H1 (cell line): ENCODE results near the gene LCAT. TPM values are rescaled to one million over a fixed set of nuclear protein-coding genes. Genes with fewer than 3 reads are reported as not detected.

Experiments used
- CTCF ChIA-PET: fragments of 300-600 bp; sonication (Branson Sonifier 250); formaldehyde crosslinking; loops from one replicate; lab custom pipeline; 2021; ENCODE audit not compliant: partially characterized antibody; lab: Charles Lee
- POLR2A ChIA-PET: fragments of 300-600 bp; sonication (Branson Sonifier 250); formaldehyde crosslinking; loops from one replicate; lab custom pipeline; 2021; ENCODE audit warnings: inconsistent platforms; ENCODE audit not compliant: partially characterized antibody; lab: Charles Lee
- DNase-seq, 2 experiments: peaks; one replicate each; pipeline versions ENCODE4 v3.0.0 to v3.0.0-alpha.2; 2010 to 2022; ENCODE audit warnings: low spot score in 2 of 2, low read depth in 1 of 2, mixed read lengths in 1 of 2
- FAIRE-seq: peaks from 2 replicates; lab custom pipeline; 2011; peaks lifted over from hg19 to GRCh38; lab: Jason Lieb, UNC
- H2AFZ ChIP-seq: 2 replicates; pipeline ENCODE4 v1.8.1; 2012; ENCODE audit warnings: low read length, inconsistent platforms
- H2AK5ac ChIP-seq: 2 replicates; pipeline ENCODE4 v1.6.1; 2013; ENCODE audit warnings: low read depth, low read length
- H2BK120ac ChIP-seq: replicated peaks from 2 replicates; pipeline ENCODE3; 2013; ENCODE audit warnings: low read depth, low read length, inconsistent platforms
- H2BK12ac ChIP-seq: 2 replicates; pipeline ENCODE4 v1.6.1; 2013; ENCODE audit warnings: low read depth, low read length
- H2BK15ac ChIP-seq: 2 replicates; pipeline ENCODE4 v1.6.1; 2013; ENCODE audit warnings: low read length
- H2BK20ac ChIP-seq: 2 replicates; pipeline ENCODE4 v1.6.1; 2013; ENCODE audit warnings: low read length
- H2BK5ac ChIP-seq: 2 replicates; pipeline ENCODE4 v1.6.1; 2013; ENCODE audit warnings: low read depth, low read length
- H3K14ac ChIP-seq: 2 replicates; pipeline ENCODE4 v1.6.1; 2013; ENCODE audit warnings: inconsistent platforms; ENCODE audit not compliant: insufficient read length
- H3K18ac ChIP-seq: 2 replicates; pipeline ENCODE4 v1.6.1; 2013; ENCODE audit warnings: low read length; ENCODE audit errors: extremely low read depth
- H3K23ac ChIP-seq: 2 replicates; pipeline ENCODE4 v1.6.1; 2013; ENCODE audit warnings: inconsistent platforms; ENCODE audit not compliant: insufficient read length
- H3K23me2 ChIP-seq: 2 replicates; pipeline ENCODE4 v1.6.1; 2013; ENCODE audit warnings: low read depth, low read length
- H3K27ac ChIP-seq: 2 replicates; pipeline ENCODE4 v1.6.1; 2011; ENCODE audit warnings: low read depth, low read length, inconsistent platforms
- H3K27me3 ChIP-seq, 4 experiments: replicated peaks in 1 of 4; 1 replicate in 1 of 4; 2 replicates in 3 of 4; pipeline versions ENCODE4 v1.6.1 to v1.8.1; 2011 to 2013; ENCODE audit warnings: low read length in 3 of 4, mild to moderate bottlenecking in 3 of 4, inconsistent platforms in 2 of 4, mixed read lengths in 2 of 4, moderate library complexity in 1 of 4; ENCODE audit not compliant: control insufficient read depth in 3 of 4, insufficient read depth in 3 of 4; ENCODE audit errors: extremely low read depth in 1 of 4
- H3K36me3 ChIP-seq, 4 experiments: 2 replicates each; pipeline versions ENCODE4 v1.6.1 to v1.8.1; 2011 to 2013; ENCODE audit warnings: mild to moderate bottlenecking in 4 of 4, low read length in 3 of 4, moderate library complexity in 2 of 4, control low read depth in 1 of 4, inconsistent platforms in 1 of 4; ENCODE audit not compliant: insufficient read depth in 4 of 4, control insufficient read depth in 2 of 4
- H3K4ac ChIP-seq: replicated peaks from 2 replicates; pipeline ENCODE3; 2013; ENCODE audit warnings: low read length, low read depth, mixed read lengths, inconsistent platforms; ENCODE audit not compliant: insufficient read length
- H3K4me1 ChIP-seq, 4 experiments: replicated peaks in 1 of 4; 1 replicate in 1 of 4; 2 replicates in 3 of 4; pipeline versions ENCODE4 v1.6.1 to v1.8.1; 2011 to 2013; ENCODE audit warnings: low read length in 3 of 4, inconsistent platforms in 2 of 4, mixed read lengths in 1 of 4; ENCODE audit not compliant: insufficient read depth in 4 of 4, control insufficient read depth in 3 of 4
- H3K4me2 ChIP-seq, 2 experiments: 2 replicates each; pipeline versions ENCODE4 v1.6.1 to v1.8.1; 2011 to 2013; ENCODE audit warnings: low read depth in 2 of 2, low read length in 2 of 2, control low read depth in 1 of 2, inconsistent platforms in 1 of 2, mild to moderate bottlenecking in 1 of 2; ENCODE audit not compliant: insufficient read depth in 1 of 2
- H3K4me3 ChIP-seq, 4 experiments: fragments of 200-600, 300-600 bp in 1 of 4; sonication (generic), shearing (Covaris generic), sonication (Bioruptor Twin) in 1 of 4; 2 replicates each; pipeline versions ENCODE4 v1.5.1 to v1.8.1; 2011 to 2016; ENCODE audit warnings: low read length in 4 of 4, low read depth in 3 of 4, control low read depth in 2 of 4, inconsistent platforms in 2 of 4, mild to moderate bottlenecking in 2 of 4, mixed read lengths in 1 of 4, moderate library complexity in 1 of 4; ENCODE audit not compliant: insufficient read depth in 2 of 4; ENCODE audit errors: extremely low read depth in 1 of 4
- H3K56ac ChIP-seq: replicated peaks from 2 replicates; pipeline ENCODE3; 2013; ENCODE audit warnings: low read depth, mild to moderate bottlenecking, mixed read lengths, low read length, inconsistent platforms; ENCODE audit not compliant: insufficient read length
- H3K79me1 ChIP-seq: 2 replicates; pipeline ENCODE4 v1.6.1; 2013; ENCODE audit warnings: low read depth, low read length, control low read depth
- H3K79me2 ChIP-seq, 2 experiments: 2 replicates each; pipeline versions ENCODE4 v1.6.1 to v1.8.1; 2012 to 2013; ENCODE audit warnings: low read length in 2 of 2, mild to moderate bottlenecking in 2 of 2, inconsistent platforms in 1 of 2; ENCODE audit not compliant: insufficient read depth in 2 of 2, control insufficient read depth in 1 of 2
- H3K9ac ChIP-seq, 4 experiments: replicated peaks in 1 of 4; 1 replicate in 1 of 4; 2 replicates in 3 of 4; pipeline versions ENCODE4 v1.6.1 to v1.8.1; 2011 to 2013; ENCODE audit warnings: low read depth in 3 of 4, low read length in 3 of 4, control low read depth in 2 of 4, mild to moderate bottlenecking in 2 of 4, moderate library complexity in 2 of 4, inconsistent platforms in 1 of 4; ENCODE audit errors: extremely low read depth in 1 of 4
- H3K9me3 ChIP-seq, 2 experiments: 2 replicates each; pipeline versions ENCODE4 v1.6.1 to v1.8.1; 2012 to 2013; ENCODE audit warnings: mild to moderate bottlenecking in 2 of 2, moderate library complexity in 2 of 2, control low read depth in 1 of 2, inconsistent platforms in 1 of 2, low read depth in 1 of 2, low read length in 1 of 2, mixed read lengths in 1 of 2; ENCODE audit not compliant: insufficient read depth in 2 of 2
- H4K20me1 ChIP-seq, 2 experiments: replicated peaks in 1 of 2; 2 replicates each; pipeline versions ENCODE3 to v1.8.1; 2011 to 2013; ENCODE audit warnings: inconsistent platforms in 2 of 2, low read length in 2 of 2, mild to moderate bottlenecking in 1 of 2; ENCODE audit not compliant: insufficient read depth in 2 of 2, control insufficient read depth in 1 of 2
- H4K5ac ChIP-seq: 2 replicates; pipeline ENCODE4 v1.6.1; 2013; ENCODE audit warnings: low read length, low read depth, mixed read lengths, inconsistent platforms; ENCODE audit not compliant: insufficient read length
- H4K8ac ChIP-seq: 2 replicates; pipeline ENCODE4 v1.8.0; 2013; ENCODE audit warnings: mild to moderate bottlenecking, moderate library complexity, low read length, inconsistent platforms; ENCODE audit not compliant: insufficient read depth; ENCODE audit errors: extremely low read depth
- H4K91ac ChIP-seq: replicated peaks from 2 replicates; pipeline ENCODE3; 2013; ENCODE audit warnings: low read length, mixed read lengths, inconsistent platforms; ENCODE audit not compliant: insufficient read length
- BCL11A ChIP-seq, 2 experiments: IDR thresholded peaks; one replicate each; pipeline ENCODE4 v1.6.1; 2011; ENCODE audit warnings: low read depth in 2 of 2, low read length in 2 of 2, mild to moderate bottlenecking in 2 of 2
- CBX5 ChIP-seq: fragments of 300-800, 300-1000 bp; sonication (generic); IDR thresholded peaks from 2 replicates; pipeline ENCODE4 v1.7.1; 2016; ENCODE audit warnings: antibody characterized with exemption, low read length, low read depth
- CHD1 ChIP-seq: IDR thresholded peaks from 2 replicates; pipeline ENCODE4 v1.6.1; 2012; ENCODE audit warnings: low read depth, low read length, improper control_type of control experiment
- CHD2 ChIP-seq: IDR thresholded peaks from 2 replicates; pipeline ENCODE4 v1.6.1; 2012; ENCODE audit warnings: low read length, improper control_type of control experiment
- CREB1 ChIP-seq: IDR thresholded peaks from 2 replicates; pipeline ENCODE4 v1.6.1; 2012; ENCODE audit warnings: inconsistent platforms
- CTBP2 ChIP-seq: IDR thresholded peaks from 2 replicates; pipeline ENCODE4 v1.7.0; 2011; ENCODE audit warnings: borderline replicate concordance, mild to moderate bottlenecking, moderate library complexity, mixed read lengths, low read length; ENCODE audit not compliant: insufficient read depth, insufficient read length
- JUND ChIP-seq: IDR thresholded peaks from 2 replicates; pipeline ENCODE4 v1.6.1; 2011; ENCODE audit warnings: mild to moderate bottlenecking, improper control_type of control experiment, low read length
- KDM4A ChIP-seq: IDR thresholded peaks from one replicate; pipeline ENCODE4 v1.7.1; 2012; ENCODE audit warnings: low read depth, mild to moderate bottlenecking, moderate library complexity, low read length, inconsistent platforms; ENCODE audit not compliant: severe bottlenecking
- NANOG ChIP-seq: IDR thresholded peaks from 2 replicates; pipeline ENCODE4 v1.6.1; 2011; ENCODE audit warnings: low read length, low read depth, mild to moderate bottlenecking, inconsistent platforms; ENCODE audit not compliant: insufficient read depth, poor library complexity, severe bottlenecking
- NRF1 ChIP-seq: IDR thresholded peaks from 2 replicates; pipeline ENCODE4 v1.6.1; 2011; ENCODE audit warnings: mild to moderate bottlenecking, low read depth, low read length, improper control_type of control experiment
- POLR2A ChIP-seq, 2 experiments: IDR thresholded peaks; 1 replicate in 1 of 2; 2 replicates in 1 of 2; pipeline ENCODE4 v1.6.1; 2011; ENCODE audit warnings: low read depth in 2 of 2, low read length in 2 of 2, mild to moderate bottlenecking in 2 of 2; ENCODE audit errors: control extremely low read depth in 1 of 2
- SUZ12 ChIP-seq: fragments of 200-600 bp; sonication (generic); IDR thresholded peaks from 2 replicates; pipeline ENCODE4 v1.6.1; 2012; ENCODE audit warnings: mild to moderate bottlenecking, inconsistent platforms, low read length, moderate library complexity, mixed read lengths
- TEAD4 ChIP-seq: IDR thresholded peaks from 2 replicates; pipeline ENCODE4 v1.6.1; 2012; ENCODE audit warnings: low read depth, low read length, inconsistent platforms, mixed read lengths
- WGBS, 2 experiments: shearing (Covaris generic) in 1 of 2; methylation state at CpG; one replicate each; pipeline versions ENCODE4 v1.1.6 to v1.1.7; 2013 to 2015; ENCODE audit warnings: low lambda C conversion rate in 2 of 2, mixed read lengths in 2 of 2, inconsistent platforms in 1 of 2, low coverage in 1 of 2, missing lambda C conversion rate in 1 of 2; ENCODE audit not compliant: insufficient replicate concordance in 2 of 2, insufficient coverage in 1 of 2, insufficient read length in 1 of 2; ENCODE audit errors: extremely low coverage in 1 of 2, missing lambda C conversion rate in 1 of 2; 5-methylcytosine and 5-hydroxymethylcytosine counted together
- polyA plus RNA-seq, 7 experiments: library from polyadenylated mRNA; depleted of rRNA in 3 of 7; stranded (reverse) in 5 of 7; unstranded in 2 of 7; fragments of >200 nt in 5 of 7; fragments of 200-250 nt in 2 of 7; gene quantifications; 1 replicate in 5 of 7; 2 replicates in 1 of 7; 4 replicates in 1 of 7; pipeline versions ENCODE4 v1.2.1 to v1.2.3, GENCODE V29; 2011 to 2013; ENCODE audit warnings: missing spikeins in 2 of 7, mixed read lengths in 2 of 7
- total RNA-seq: library from RNA; stranded (reverse); fragmentation: NEBNext Ultra II Directional; extraction: Animal tissue kit (Norgen Biotek cat#: 25700); gene quantifications from 2 replicates; pipeline ENCODE4 v1.2.1, GENCODE V29; 2021

Gene LCAT
- total and polyA plus RNA-seq, 2 of the 8 experiments (the other 6 are each of a cell fraction or from before 2014, with no cell fraction given): 9.4 to 19.6 TPM

DNA sequence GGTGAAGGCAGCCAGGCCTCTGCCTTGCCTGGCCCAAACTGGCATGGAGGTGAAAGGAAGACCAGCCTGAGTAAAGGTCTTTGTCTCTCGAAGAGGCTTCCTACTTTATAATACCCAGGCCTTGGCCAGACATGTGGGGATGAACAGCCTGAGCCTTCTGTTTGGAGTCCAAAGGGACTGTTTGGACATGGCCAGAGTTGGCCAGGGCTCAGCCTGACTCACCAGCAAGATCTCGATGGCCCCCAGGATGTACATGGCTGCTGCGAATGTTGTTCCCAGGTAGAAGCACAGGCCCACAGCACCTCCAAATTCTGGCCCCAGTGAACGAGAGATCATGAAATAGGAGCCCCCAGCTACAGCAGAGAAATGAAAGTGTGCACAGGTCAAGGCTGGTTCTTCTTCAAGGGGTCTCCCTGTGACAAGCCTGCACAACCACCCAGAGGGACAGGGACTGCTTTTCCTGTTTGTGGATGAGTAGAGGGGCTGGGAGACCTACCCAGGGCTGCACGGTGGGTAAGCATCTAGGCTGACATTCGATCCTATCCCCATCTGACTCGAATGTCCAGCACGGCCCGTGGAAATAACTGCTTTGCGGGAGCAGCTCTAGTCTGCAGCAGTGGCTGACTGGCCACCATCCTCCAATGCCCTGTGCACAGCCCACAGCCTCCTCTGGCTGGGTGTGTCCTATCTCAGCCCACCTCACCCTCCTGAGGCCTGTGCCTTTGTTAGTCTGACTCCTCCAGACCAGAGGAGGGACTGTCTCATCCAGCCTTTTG is 10.7 kb upstream of the LCAT start:
- POLR2A ChIA-PET: interaction anchor here (1.1 to 8.5 kb wide), 3 partner anchors 12 to 19 kb away, joined by 4 to 47 read pairs (median 7); partner anchors contain the start of gene PSMB10

More for the DNA sequence above, 10.7 kb upstream of the LCAT start:
- 92% methylated on average over 10 of the region's 10 CpGs; no CpG with 5 or more reads in 1 of the 2 experiments for WGBS, 2 experiments
- no peak overlapping the region for H3K9ac ChIP-seq
- H2BK15ac ChIP-seq: no peak overlapping the region
- no peak overlapping the region for H3K14ac ChIP-seq
- H4K91ac ChIP-seq: no peak overlapping the region
- H3K79me2 ChIP-seq: no peaks in the 10 kb centered on the region
- H3K23ac ChIP-seq: no peak overlapping the region
- H3K56ac ChIP-seq: no peak overlapping the region
- H2AFZ ChIP-seq: no peak overlapping the region
- no peak overlapping the region for H3K4ac ChIP-seq
- no peak overlapping the region for H4K5ac ChIP-seq
- H3K4me2 ChIP-seq: no peak overlapping the region
- H3K27ac ChIP-seq: no peak overlapping the region
- no peak overlapping the region for H2BK120ac ChIP-seq
- no peaks in the 10 kb centered on the region for H3K9me3 ChIP-seq
- TF ChIP-seq KDM4A (no peak), TEAD4 (no peak), JUND (no peak), POLR2A (IDR thresholded peaks at IDR 0.05; ENCODE audit: control extremely low read depth in 1 of 2, low read depth in 2 of 2, low read length in 2 of 2) (no peak), SUZ12 (no peak), CREB1 (no peak), NANOG (no peak), CHD2 (no peak), CTBP2 (no peak), CHD1 (no peak), NRF1 (no peak), CBX5 (no peak), BCL11A (IDR thresholded peaks at IDR 0.05; ENCODE audit: low read depth in 2 of 2, low read length in 2 of 2) (no peak)
- H3K4me3 ChIP-seq: no peak overlapping the region
- no peak overlapping the region for H2BK12ac ChIP-seq
- FAIRE-seq: no peak
- no peak overlapping the region for H4K8ac ChIP-seq
- peaks cover 3% of the 10 kb centered on the region; the same call in 1 of the 2 replicates for H3K23me2 ChIP-seq
- CTCF ChIA-PET: interaction anchor here (0.6 to 2.4 kb wide), 5 partner anchors 11 to 159 kb away, joined by 3 to 11 read pairs (median 3); partner anchors contain the start of gene LCAT
- H2AK5ac ChIP-seq: no peak overlapping the region
- no peaks in the 10 kb centered on the region for H3K4me1 ChIP-seq
- peaks cover 7 to 38% (median 25%) of the 10 kb centered on the region in 4 experiments for H3K36me3 ChIP-seq
- H3K79me1 ChIP-seq: no peaks in the 10 kb centered on the region
- DNase-seq: no peak
- no peak overlapping the region for H2BK20ac ChIP-seq
- no peak overlapping the region for H3K18ac ChIP-seq
- no peaks in the 10 kb centered on the region for H3K27me3 ChIP-seq
- H4K20me1 ChIP-seq: peaks cover 4 to 17% of the 10 kb centered on the region in 2 experiments
- no peak overlapping the region for H2BK5ac ChIP-seq
